Tibial nerve (tissue), 4 donors: Measurements from ENCODE around the gene COPS3. TPM values are rescaled to one million over a fixed set of nuclear protein-coding genes. Genes with fewer than 3 reads are reported as not detected.

Experiments
- DNase-seq, 2 donors: peaks; one replicate each; pipeline ENCODE4 v3.0.0-alpha.2; 2019; ENCODE audit warnings: low spot score in 2 of 2
- H3K27ac ChIP-seq, 4 donors: fragments of 200-600 bp; sonication (generic) in 3 of 4; one replicate each; pipeline ENCODE4 v1.5.1; 2017 to 2019; ENCODE audit warnings: mild to moderate bottlenecking in 1 of 4
- H3K27me3 ChIP-seq, 2 donors: fragments of 200-600 bp; sonication (generic) in 1 of 2; one replicate each; pipeline versions ENCODE4 v1.5.1 to v1.6.0; 2017 to 2019
- H3K36me3 ChIP-seq, 3 donors: fragments of 200-600 bp; sonication (generic); one replicate each; pipeline ENCODE4 v1.5.1; 2018 to 2019
- H3K4me1 ChIP-seq, 4 donors: fragments of 200-600 bp; sonication (generic) in 3 of 4; one replicate each; pipeline ENCODE4 v1.5.1; 2017 to 2019
- H3K4me3 ChIP-seq, 4 donors: fragments of 200-600 bp; sonication (generic) in 3 of 4; one replicate each; pipeline ENCODE4 v1.5.1; 2017 to 2019; ENCODE audit warnings: mild to moderate bottlenecking in 1 of 4, moderate library complexity in 1 of 4
- H3K9me3 ChIP-seq, 4 donors: fragments of 200-600 bp; sonication (generic) in 3 of 4; one replicate each; pipeline ENCODE4 v1.5.1; 2017 to 2019
- EP300 ChIP-seq, 2 donors: sonication (generic); formaldehyde crosslinking; IDR thresholded peaks; one replicate each; pipeline ENCODE4 v1.6.1; 2017; ENCODE audit warnings: antibody characterized with exemption in 2 of 2, mild to moderate bottlenecking in 1 of 2
- POLR2A ChIP-seq, 2 donors: fragments of 450-650 bp; IDR thresholded peaks; one replicate each; pipeline ENCODE4 v1.6.1; 2017; ENCODE audit warnings: antibody characterized with exemption in 2 of 2, mild to moderate bottlenecking in 2 of 2, moderate library complexity in 2 of 2
- WGBS, 2 donors: methylation state at CpG; one replicate each; pipeline ENCODE4 v1.1.5; 2018; 5-methylcytosine and 5-hydroxymethylcytosine counted together
- total RNA-seq, 4 donors: library from RNA; depleted of rRNA; stranded (reverse); fragments of >200 nt; gene quantifications; one replicate each; pipeline ENCODE4 v1.1.0, GENCODE V29; 2016
- TF ChIP-seq, protein P1 (sequence below), 5 experiments: fragments of 200-600 bp in 3 of 5; fragments of 450-650 bp in 2 of 5; sonication (generic) in 3 of 5; IDR thresholded peaks; one replicate each; pipeline ENCODE4 v1.5.1; 2016 to 2019; ENCODE audit warnings: antibody characterized with exemption in 5 of 5, mild to moderate bottlenecking in 3 of 5, moderate library complexity in 2 of 5

Gene COPS3
- total RNA-seq, 4 donors from 2014 or later: 15.7 to 58.8 (median 47.6) TPM

DNA sequence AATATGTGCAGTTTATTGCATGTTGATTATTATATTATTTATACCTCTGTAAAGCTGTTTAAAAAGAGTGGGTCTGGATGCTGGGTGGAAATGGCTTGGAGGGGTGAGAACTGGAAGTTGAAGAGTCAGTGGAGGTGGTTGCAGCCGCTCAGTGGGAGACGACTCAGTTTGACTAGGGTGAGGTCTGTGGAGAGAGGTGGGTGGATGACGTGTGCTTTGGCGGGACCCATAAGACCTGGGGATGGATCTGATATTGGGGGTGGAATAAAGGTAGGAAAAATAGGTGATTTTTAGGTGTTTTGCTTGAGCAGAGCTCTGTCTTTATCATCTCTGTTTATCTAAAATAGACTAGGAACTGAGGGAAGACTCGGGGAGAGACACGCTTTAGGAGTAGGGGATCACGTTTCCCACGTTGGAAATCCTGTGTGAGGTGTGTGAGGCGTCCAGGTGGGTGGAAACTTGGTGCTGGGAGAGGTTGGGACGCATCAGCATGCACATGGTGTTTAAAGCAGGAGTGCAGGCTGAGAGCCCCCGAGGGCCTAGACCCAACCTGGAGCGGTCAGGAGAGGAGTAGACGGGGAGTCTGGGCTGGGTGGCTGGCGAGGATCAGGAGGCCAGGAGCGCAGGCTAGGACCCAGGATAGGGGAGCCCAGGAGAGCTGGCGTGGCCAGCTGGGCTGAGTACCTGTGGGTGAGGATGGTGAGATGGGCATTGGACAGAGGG, 39.3 kb upstream of the COPS3 start:
- H3K4me1 ChIP-seq: no peaks in the 10 kb centered on the region
- no peaks in the 10 kb centered on the region for H3K27me3 ChIP-seq
- no peaks in the 10 kb centered on the region for H3K9me3 ChIP-seq
- H3K27ac ChIP-seq: no peak overlapping the region
- DNase-seq: no peak
- no peak overlapping the region for H3K4me3 ChIP-seq
- TF ChIP-seq EP300 (IDR thresholded peaks at IDR 0.05) (no peak), POLR2A (IDR thresholded peaks at IDR 0.05) (no peak)
- TF ChIP-seq, protein P1, sequence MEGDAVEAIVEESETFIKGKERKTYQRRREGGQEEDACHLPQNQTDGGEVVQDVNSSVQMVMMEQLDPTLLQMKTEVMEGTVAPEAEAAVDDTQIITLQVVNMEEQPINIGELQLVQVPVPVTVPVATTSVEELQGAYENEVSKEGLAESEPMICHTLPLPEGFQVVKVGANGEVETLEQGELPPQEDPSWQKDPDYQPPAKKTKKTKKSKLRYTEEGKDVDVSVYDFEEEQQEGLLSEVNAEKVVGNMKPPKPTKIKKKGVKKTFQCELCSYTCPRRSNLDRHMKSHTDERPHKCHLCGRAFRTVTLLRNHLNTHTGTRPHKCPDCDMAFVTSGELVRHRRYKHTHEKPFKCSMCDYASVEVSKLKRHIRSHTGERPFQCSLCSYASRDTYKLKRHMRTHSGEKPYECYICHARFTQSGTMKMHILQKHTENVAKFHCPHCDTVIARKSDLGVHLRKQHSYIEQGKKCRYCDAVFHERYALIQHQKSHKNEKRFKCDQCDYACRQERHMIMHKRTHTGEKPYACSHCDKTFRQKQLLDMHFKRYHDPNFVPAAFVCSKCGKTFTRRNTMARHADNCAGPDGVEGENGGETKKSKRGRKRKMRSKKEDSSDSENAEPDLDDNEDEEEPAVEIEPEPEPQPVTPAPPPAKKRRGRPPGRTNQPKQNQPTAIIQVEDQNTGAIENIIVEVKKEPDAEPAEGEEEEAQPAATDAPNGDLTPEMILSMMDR (IDR thresholded peaks at IDR 0.05): no peak
- H3K36me3 ChIP-seq: peaks cover 0 to 39% (median 0%) of the 10 kb centered on the region in 3 donors
- WGBS, 2 donors: 89 to 90% methylated on average over 16 of the region's 16 CpGs

DNA sequence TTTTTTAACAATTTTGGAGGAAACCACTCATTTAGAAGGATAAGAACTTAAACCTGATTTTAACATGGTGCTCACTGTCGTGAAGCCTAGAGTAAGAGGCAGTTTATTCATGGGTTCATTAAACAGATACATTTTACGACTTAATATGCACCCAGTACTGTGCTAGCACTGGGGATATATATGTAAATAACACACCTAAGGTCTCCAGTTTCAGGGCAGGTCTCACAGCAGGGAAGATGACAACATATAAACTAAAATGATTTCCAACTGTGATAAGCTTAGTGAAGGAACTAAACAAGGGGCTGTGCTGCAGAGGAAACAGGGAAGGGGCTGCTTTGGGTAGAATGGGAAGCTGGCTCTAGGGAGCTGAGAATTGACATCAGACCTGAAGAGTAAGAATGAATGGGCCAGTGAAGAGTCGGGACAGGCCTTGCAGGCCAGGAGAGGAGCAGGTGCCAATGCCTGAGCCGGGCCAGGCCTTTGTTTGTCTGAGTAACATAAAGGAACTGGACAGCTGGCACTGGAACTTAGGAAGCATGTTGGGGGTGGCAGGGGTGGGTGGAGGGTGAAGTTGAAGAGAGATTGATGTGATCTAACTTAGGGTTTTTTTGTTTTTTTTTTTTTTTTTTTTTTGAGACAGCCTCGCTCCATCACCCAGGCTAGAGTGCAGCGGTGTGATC, 34.2 kb upstream of the COPS3 start:
- peaks cover 0 to 35% (median 0%) of the 10 kb centered on the region in 3 donors for H3K36me3 ChIP-seq
- H3K27me3 ChIP-seq: no peaks in the 10 kb centered on the region
- H3K27ac ChIP-seq: no peak overlapping the region
- DNase-seq: no peak
- no peaks in the 10 kb centered on the region for H3K9me3 ChIP-seq
- no peak overlapping the region for H3K4me3 ChIP-seq
- WGBS, 2 donors: 83 to 91% methylated on average over 6 of the region's 6 CpGs
- TF ChIP-seq EP300 (IDR thresholded peaks at IDR 0.05) (no peak), POLR2A (IDR thresholded peaks at IDR 0.05) (no peak)
- TF ChIP-seq, protein P1 (IDR thresholded peaks at IDR 0.05): no peak
- H3K4me1 ChIP-seq: no peaks in the 10 kb centered on the region

DNA sequence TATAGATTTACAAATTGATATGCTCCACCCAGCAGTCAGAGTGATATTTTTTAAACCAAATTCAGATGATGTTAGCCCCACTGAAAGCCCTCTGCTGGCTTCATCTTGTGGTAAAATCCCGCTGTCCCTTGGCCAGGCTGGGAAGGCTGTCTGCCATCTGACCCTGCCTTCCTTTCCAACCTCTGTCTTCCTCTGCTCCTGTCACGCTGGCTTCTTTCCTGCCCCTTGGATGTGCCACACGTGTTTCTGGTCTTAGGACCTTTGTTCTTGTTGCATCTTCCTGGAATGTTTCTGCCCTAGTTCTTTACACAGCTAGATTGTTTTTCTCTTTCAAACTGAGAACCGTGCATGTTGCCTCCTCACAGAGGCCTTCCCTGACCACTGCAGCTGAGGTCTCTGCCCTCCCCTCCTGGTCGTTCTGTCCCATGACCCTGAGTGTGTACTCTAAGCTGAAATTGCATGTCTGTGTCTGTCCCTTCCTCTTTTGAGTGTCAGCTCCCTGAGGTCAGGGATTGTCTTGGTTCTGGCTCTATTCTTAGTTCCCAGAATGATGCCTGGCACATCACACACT, 33.5 kb upstream of the COPS3 start:
- no peak for DNase-seq
- WGBS, 2 donors: 42 to 53% methylated on average over 5 of the region's 5 CpGs
- TF ChIP-seq, protein P1 (IDR thresholded peaks at IDR 0.05): no peak
- TF ChIP-seq POLR2A (IDR thresholded peaks at IDR 0.05) (no peak), EP300 (IDR thresholded peaks at IDR 0.05) (no peak)
- Histone ChIP-seq H3K9me3 (no peaks in the 10 kb centered on the region), H3K36me3 (peaks cover 0 to 40% (median 0%) of the 10 kb centered on the region in 3 donors), H3K27me3 (no peaks in the 10 kb centered on the region), H3K4me1 (no peaks in the 10 kb centered on the region), H3K27ac (no peak overlapping the region), H3K4me3 (no peak overlapping the region)

DNA sequence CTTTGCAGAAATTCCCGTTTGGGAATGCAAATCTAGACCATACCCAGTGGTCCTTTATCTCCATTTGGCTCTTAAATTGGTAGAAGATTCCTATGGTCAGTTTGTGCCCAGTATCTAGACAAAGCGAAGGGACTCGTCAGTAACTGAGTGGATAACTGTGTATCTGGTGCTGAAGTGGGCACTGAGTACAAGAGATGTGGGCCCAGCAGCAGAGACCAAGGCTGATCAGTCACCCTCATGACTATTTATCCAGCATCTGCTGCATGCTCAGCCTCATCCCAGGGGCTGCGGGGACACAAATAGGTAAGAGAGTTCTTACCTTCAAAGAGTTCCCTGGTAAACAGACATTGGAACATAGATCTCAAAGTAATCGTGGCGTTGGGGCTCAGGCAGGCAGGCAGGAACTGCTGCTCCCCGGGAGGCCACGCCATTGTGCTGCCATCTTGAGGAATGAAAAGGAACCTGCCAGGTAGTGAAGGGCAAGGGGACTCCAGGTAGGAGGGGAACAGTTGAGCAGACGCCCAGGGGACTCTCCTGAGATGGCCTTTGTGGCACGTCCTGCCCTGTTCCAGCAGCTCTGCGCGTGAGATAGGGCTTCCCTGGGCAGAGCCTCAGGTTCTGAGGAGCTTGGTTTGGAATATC, 32.4 kb upstream of the COPS3 start:
- Histone ChIP-seq H3K4me3 (no peak overlapping the region), H3K27ac (no peak overlapping the region), H3K36me3 (peaks cover 0 to 49% (median 0%) of the 10 kb centered on the region in 3 donors), H3K4me1 (no peaks in the 10 kb centered on the region), H3K27me3 (no peaks in the 10 kb centered on the region), H3K9me3 (no peaks in the 10 kb centered on the region)
- DNase-seq: no peak
- WGBS, 2 donors: 64 to 75% methylated on average over 12 of the region's 12 CpGs
- TF ChIP-seq, protein P1 (IDR thresholded peaks at IDR 0.05): peak in 4 of 5 experiments; percentile 19 to 41 (median 26)
- TF ChIP-seq EP300 (IDR thresholded peaks at IDR 0.05) (no peak), POLR2A (IDR thresholded peaks at IDR 0.05) (no peak)
